Tibial nerve (tissue), 4 donors: ENCODE results near the gene PIK3C3.

ENCODE experiments used
- CTCF ChIP-seq, 5 experiments: fragments of 200-600 bp in 3 of 5; fragments of 450-650 bp in 2 of 5; sonication (generic) in 3 of 5; IDR thresholded peaks; one replicate each; pipeline ENCODE4 v1.5.1; 2016 to 2019; ENCODE audit warnings: antibody characterized with exemption in 5 of 5, mild to moderate bottlenecking in 3 of 5, moderate library complexity in 2 of 5
- EP300 ChIP-seq, 2 donors: sonication (generic); formaldehyde crosslinking; IDR thresholded peaks; one replicate each; pipeline ENCODE4 v1.6.1; 2017; ENCODE audit warnings: antibody characterized with exemption in 2 of 2, mild to moderate bottlenecking in 1 of 2
- POLR2A ChIP-seq, 2 donors: fragments of 450-650 bp; IDR thresholded peaks; one replicate each; pipeline ENCODE4 v1.6.1; 2017; ENCODE audit warnings: antibody characterized with exemption in 2 of 2, mild to moderate bottlenecking in 2 of 2, moderate library complexity in 2 of 2

- TF ChIP-seq POLR2A (IDR thresholded peaks at IDR 0.05): no peak
- TF ChIP-seq CTCF (IDR thresholded peaks at IDR 0.05): no peak
- TF ChIP-seq EP300 (IDR thresholded peaks at IDR 0.05): no peak
Measured at GRCh38 chr18:41940506-41941215, 14.4 kb upstream of the PIK3C3 start.
